Heart left ventricle (tissue), 16 donors: ENCODE data around the gene CEP164. TPM values are rescaled to one million over a fixed set of nuclear protein-coding genes. Genes with fewer than 3 reads are reported as not detected.

Experiments
- ATAC-seq, 4 donors: fragments of 200-7000 bp; cut with Tn5 transposase; one replicate each; pipeline ENCODE4 v1.9.1; 2020 to 2022; ENCODE audit warnings: moderate library complexity in 4 of 4, mild to moderate bottlenecking in 3 of 4, moderate number of reproducible peaks in 1 of 4
- DNase-seq, 5 donors: peaks; one replicate each; pipeline ENCODE4 v3.0.0-alpha.2; 2020
- H3K27ac ChIP-seq, 12 donors: fragments of 200-600 bp; sonication (generic) in 4 of 12; one replicate each; pipeline versions ENCODE4 v1.5.0 to v1.8.0; 2016 to 2022; ENCODE audit warnings: mild to moderate bottlenecking in 2 of 12
- H3K27me3 ChIP-seq, 9 donors: fragments of 200-600 bp; sonication (generic) in 2 of 9; one replicate each; pipeline versions ENCODE4 v1.5.1 to v1.8.0; 2016 to 2022; ENCODE audit warnings: mild to moderate bottlenecking in 3 of 9
- H3K36me3 ChIP-seq, 9 donors: fragments of 200-600 bp; sonication (generic) in 2 of 9; one replicate each; pipeline versions ENCODE4 v1.5.0 to v1.8.0; 2018 to 2022; ENCODE audit warnings: mild to moderate bottlenecking in 2 of 9
- H3K4me1 ChIP-seq, 12 donors: fragments of 200-600 bp; sonication (generic) in 4 of 12; one replicate each; pipeline versions ENCODE4 v1.5.0 to v1.8.0; 2016 to 2022; ENCODE audit warnings: mild to moderate bottlenecking in 3 of 12
- H3K4me3 ChIP-seq, 12 donors: fragments of 200-600 bp; sonication (generic) in 4 of 12; one replicate each; pipeline versions ENCODE4 v1.5.0 to v1.8.0; 2017 to 2022; ENCODE audit warnings: mild to moderate bottlenecking in 9 of 12, moderate library complexity in 4 of 12
- H3K9me3 ChIP-seq, 12 donors: fragments of 200-600 bp; sonication (generic) in 4 of 12; one replicate each; pipeline versions ENCODE4 v1.5.0 to v1.8.0; 2016 to 2022; ENCODE audit warnings: mild to moderate bottlenecking in 1 of 12
- CTCF ChIP-seq, 12 donors: fragments of 200-600 bp; sonication (generic) in 4 of 12; IDR thresholded peaks; one replicate each; pipeline versions ENCODE4 v1.5.0 to v1.8.0; 2018 to 2022; ENCODE audit warnings: antibody characterized with exemption in 12 of 12, mild to moderate bottlenecking in 5 of 12
- POLR2A ChIP-seq, 2 donors: fragments of 450-650 bp; IDR thresholded peaks; one replicate each; pipeline ENCODE4 v1.6.1; 2017; ENCODE audit warnings: antibody characterized with exemption in 2 of 2, mild to moderate bottlenecking in 2 of 2, moderate library complexity in 2 of 2
- WGBS, 4 donors: extraction: QIAGEN DNeasy Blood & Tissue Kit in 2 of 4; methylation state at CpG; one replicate each; pipeline versions ENCODE4 v1.1.5 to v1.1.7; 2013 to 2018; 5-methylcytosine and 5-hydroxymethylcytosine counted together
- intact Hi-C, 10 donors: fragments of 100-400 bp; cut with DNase I; formaldehyde crosslinking; loops; one replicate each; pipeline versions ENCODE4 v1.11.1 to v1.14.2; 2022
- polyA plus RNA-seq, 2 donors: library from polyadenylated mRNA; stranded (reverse); fragments of 200-250 nt; gene quantifications; one replicate each; pipeline ENCODE4 v1.2.3, GENCODE V29; 2013
- total RNA-seq, 9 donors: library from RNA; depleted of rRNA in 2 of 9; stranded (reverse); fragments of >200 nt in 2 of 9; fragmentation: NEBNext Ultra II Directional in 3 of 9; extraction: Animal tissue kit (Norgen Biotek cat#: 25700) in 3 of 9; gene quantifications; one replicate each; pipeline versions ENCODE4 v1.1.0 to v1.2.4, GENCODE V29; 2016 to 2023
- donor health status: ischemic (EF 13 %, LVEDD 7.1; RV severe dilation, severe dysfunction).
- donor health status: healthy with polysubstance abuse.
- donor health status: DM: no; HTN: yes; CAD: no.
- donor health status: DM: no; HTN: no; CAD: no.
- donor health status: ischemic (EF 25% LVEDD 6.9; RV normal size, moderate dysfunction).
- donor health status: ischemic (EF 25% LVEDD 5.7; RV mildly dilated, moderate dysfunction).
- donor health status: healthy.
- donor health status: DM: yes; HTN: yes; CAD: no.
- donor health status: ischemic (EF 35%, LVEDD 5.7; RV mildly dilated, moderate dysfunction).
- donor health status: nonischemic (EF 11% LVEDD 7.7; RV severe dilation, severe dysfunction).
- donor health status: DM: yes; HTN: yes; CAD: no.
- donor health status: PGD.
- donor health status: ischemic (EF 29% LVEDD 5.4; RV normal size, mild dysfunction).
- donor health status: nonischemic (EF 23%, LVEDD 6.1; RV moderate dilation, normal function).

Gene CEP164
- total and polyA plus RNA-seq, 11 donors: 2.6 to 15.4 (median 6.6) TPM

- DNase-seq (no peak), ATAC-seq (no peak)
- no peak for TF ChIP-seq CTCF (IDR thresholded peaks at IDR 0.05)
- TF ChIP-seq POLR2A (IDR thresholded peaks at IDR 0.05): no peak
- Histone ChIP-seq H3K27me3 (peaks cover 0 to 6% (median 0%) of the 10 kb centered on the region in 9 donors), H3K4me1 (peaks cover 0 to 1% (median 0%) of the 10 kb centered on the region in 12 donors), H3K27ac (no peak overlapping the region), H3K4me3 (no peak overlapping the region), H3K36me3 (no peaks in the 10 kb centered on the region), H3K9me3 (no peaks in the 10 kb centered on the region)
- intact Hi-C loops: loop anchor here in 6 of 10 donors (10.0 kb wide), 2 partner anchors 524 to 634 kb away; no protein-coding TSS in a partner anchor
- WGBS, 4 donors: 82 to 88% (median 87%) methylated on average over 13 of the region's 13 CpGs
These were observed 93.4 kb downstream of the CEP164 start for GRCh38 chr11:117421041-117421440.

- Histone ChIP-seq H3K27ac (no peak overlapping the region), H3K27me3 (peaks cover 0 to 6% (median 0%) of the 10 kb centered on the region in 9 donors), H3K4me3 (no peak overlapping the region), H3K36me3 (no peaks in the 10 kb centered on the region), H3K4me1 (peaks cover 0 to 6% (median under 1%) of the 10 kb centered on the region in 12 donors), H3K9me3 (no peaks in the 10 kb centered on the region)
- TF ChIP-seq POLR2A (IDR thresholded peaks at IDR 0.05): no peak
- no peak for TF ChIP-seq CTCF (IDR thresholded peaks at IDR 0.05)
- DNase-seq: no peak
- ATAC-seq: no peak
- WGBS, 4 donors: 75 to 82% (median 81%) methylated on average over 7 of the region's 7 CpGs
- intact Hi-C loops: loop anchor here in 6 of 10 donors (10.0 kb wide), 2 partner anchors 523 to 633 kb away; no protein-coding TSS in a partner anchor
These were observed 93.8 kb downstream of the CEP164 start for GRCh38 chr11:117421476-117421875.

GRCh38 chr11:117423046-117423575, 95.5 kb downstream of the CEP164 start:
- H3K27ac ChIP-seq: no peak overlapping the region
- no peaks in the 10 kb centered on the region for H3K9me3 ChIP-seq
- intact Hi-C loops: loop anchor here in 6 of 10 donors (10.0 kb wide), 2 partner anchors 522 to 632 kb away; no protein-coding TSS in a partner anchor
- peaks cover 0 to 4% (median 0%) of the 10 kb centered on the region in 9 donors for H3K27me3 ChIP-seq
- ATAC-seq (no peak), DNase-seq (no peak)
- TF ChIP-seq POLR2A (IDR thresholded peaks at IDR 0.05) (no peak), CTCF (IDR thresholded peaks at IDR 0.05) (no peak)
- no peaks in the 10 kb centered on the region for H3K36me3 ChIP-seq
- 87 to 94% (median 88%) methylated on average over 14 of the region's 14 CpGs for WGBS, 4 donors
- peaks cover 0 to 8% (median 1%) of the 10 kb centered on the region in 12 donors for H3K4me1 ChIP-seq
- H3K4me3 ChIP-seq: no peak overlapping the region

GRCh38 chr11:117424781-117425180, 97.1 kb downstream of the CEP164 start:
- Histone ChIP-seq H3K36me3 (no peaks in the 10 kb centered on the region), H3K27me3 (no peaks in the 10 kb centered on the region), H3K9me3 (no peaks in the 10 kb centered on the region), H3K4me3 (no peak overlapping the region), H3K4me1 (peaks cover 0 to 8% (median 1%) of the 10 kb centered on the region in 12 donors), H3K27ac (no peak overlapping the region)
- ATAC-seq: no peak
- intact Hi-C loops: loop anchor here in 9 of 10 donors (5.0 to 10.0 kb wide), 6 partner anchors 383 to 630 kb away; no protein-coding TSS in a partner anchor
- DNase-seq: no peak
- 63 to 71% (median 67%) methylated on average over 4 of the region's 4 CpGs for WGBS, 4 donors
- no peak for TF ChIP-seq POLR2A (IDR thresholded peaks at IDR 0.05)
- TF ChIP-seq CTCF (IDR thresholded peaks at IDR 0.05): no peak
